22Rv1 (cell line): Measurements from ENCODE around the gene SETD5.

Source experiments
- ZFX ChIP-seq: fragments of 450-650 bp; IDR thresholded peaks from 2 replicates; pipeline ENCODE4 v1.6.1; 2017; ENCODE audit warnings: antibody characterized with exemption, borderline replicate concordance
- TF ChIP-seq, protein P1 (sequence below): fragments of 450-650 bp; IDR thresholded peaks from 2 replicates; pipeline ENCODE4 v1.5.1; 2017; ENCODE audit warnings: mild to moderate bottlenecking

DNA sequence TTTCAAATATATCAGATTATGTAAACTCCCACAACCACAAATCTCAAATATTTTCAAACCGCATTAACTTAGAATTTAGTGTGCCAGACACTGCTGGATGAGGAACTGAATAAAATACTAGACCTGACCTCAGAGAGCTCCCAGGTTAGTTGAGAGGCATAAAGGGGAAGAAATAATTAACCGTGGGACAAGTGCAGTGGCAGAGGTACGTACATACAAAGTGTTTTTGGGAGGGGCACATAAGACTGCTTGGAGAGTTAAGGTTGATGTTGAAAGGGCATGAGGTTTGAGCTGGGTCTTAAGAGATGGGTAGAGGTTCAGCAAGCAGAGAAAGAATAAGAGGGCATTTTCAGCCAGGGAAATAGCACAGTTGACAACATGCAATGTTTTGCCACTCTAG lies 17.4 kb upstream of the SETD5 start:
- TF ChIP-seq, protein P1, sequence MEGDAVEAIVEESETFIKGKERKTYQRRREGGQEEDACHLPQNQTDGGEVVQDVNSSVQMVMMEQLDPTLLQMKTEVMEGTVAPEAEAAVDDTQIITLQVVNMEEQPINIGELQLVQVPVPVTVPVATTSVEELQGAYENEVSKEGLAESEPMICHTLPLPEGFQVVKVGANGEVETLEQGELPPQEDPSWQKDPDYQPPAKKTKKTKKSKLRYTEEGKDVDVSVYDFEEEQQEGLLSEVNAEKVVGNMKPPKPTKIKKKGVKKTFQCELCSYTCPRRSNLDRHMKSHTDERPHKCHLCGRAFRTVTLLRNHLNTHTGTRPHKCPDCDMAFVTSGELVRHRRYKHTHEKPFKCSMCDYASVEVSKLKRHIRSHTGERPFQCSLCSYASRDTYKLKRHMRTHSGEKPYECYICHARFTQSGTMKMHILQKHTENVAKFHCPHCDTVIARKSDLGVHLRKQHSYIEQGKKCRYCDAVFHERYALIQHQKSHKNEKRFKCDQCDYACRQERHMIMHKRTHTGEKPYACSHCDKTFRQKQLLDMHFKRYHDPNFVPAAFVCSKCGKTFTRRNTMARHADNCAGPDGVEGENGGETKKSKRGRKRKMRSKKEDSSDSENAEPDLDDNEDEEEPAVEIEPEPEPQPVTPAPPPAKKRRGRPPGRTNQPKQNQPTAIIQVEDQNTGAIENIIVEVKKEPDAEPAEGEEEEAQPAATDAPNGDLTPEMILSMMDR, result no peak
- TF ChIP-seq ZFX, result no peak
